Keratinocyte (primary cell): ENCODE measurements around the gene DNASE1L2. TPM values are rescaled to one million over a fixed set of nuclear protein-coding genes. Genes with fewer than 3 reads are reported as not detected.

Source experiments
- DNase-seq: peaks from one replicate; pipeline ENCODE4 v3.0.0-alpha.2; 2011; ENCODE audit warnings: low read depth, missing footprints, low spot score
- FAIRE-seq: peaks from 2 replicates; lab custom pipeline; 2011; peaks lifted over from hg19 to GRCh38; lab: Jason Lieb, UNC
- H2AFZ ChIP-seq: 2 replicates; pipeline ENCODE4 v1.6.0; 2012; ENCODE audit warnings: low read length, control low read depth, inconsistent platforms; ENCODE audit not compliant: control insufficient read depth
- H3K27ac ChIP-seq: 2 replicates; pipeline ENCODE4 v1.5.1; 2011; ENCODE audit warnings: low read length; ENCODE audit not compliant: control insufficient read depth, insufficient read depth
- H3K27me3 ChIP-seq: 3 replicates; pipeline ENCODE4 v1.6.0; 2011; ENCODE audit warnings: low read length; ENCODE audit not compliant: control insufficient read depth, insufficient read depth; ENCODE audit errors: extremely low read depth
- H3K36me3 ChIP-seq, 2 experiments: 2 replicates in 1 of 2; 3 replicates in 1 of 2; pipeline ENCODE4 v1.5.1; 2011; ENCODE audit warnings: low read length in 2 of 2, mild to moderate bottlenecking in 1 of 2; ENCODE audit not compliant: control insufficient read depth in 2 of 2, insufficient read depth in 2 of 2; ENCODE audit errors: extremely low read depth in 1 of 2
- H3K4me1 ChIP-seq: 3 replicates; pipeline ENCODE4 v1.5.1; 2011; ENCODE audit warnings: low read length; ENCODE audit not compliant: control insufficient read depth, insufficient read depth; ENCODE audit errors: extremely low read depth
- H3K4me2 ChIP-seq: 3 replicates; pipeline ENCODE4 v1.6.0; 2011; ENCODE audit warnings: low read depth, low read length; ENCODE audit not compliant: control insufficient read depth, insufficient read depth; ENCODE audit errors: extremely low read depth
- H3K4me3 ChIP-seq, 3 experiments: fragments of 200-600 bp in 1 of 3; sonication (generic) in 1 of 3; 2 replicates in 2 of 3; 3 replicates in 1 of 3; pipeline ENCODE4 v1.5.1; 2011 to 2016; ENCODE audit warnings: low read length in 3 of 3, mild to moderate bottlenecking in 3 of 3, control low read depth in 2 of 3, inconsistent platforms in 1 of 3, low read depth in 1 of 3, mixed read lengths in 1 of 3, mixed run types in 1 of 3, moderate library complexity in 1 of 3; ENCODE audit not compliant: control insufficient read depth in 2 of 3, insufficient read depth in 2 of 3; ENCODE audit errors: extremely low read depth in 1 of 3
- H3K79me2 ChIP-seq: 2 replicates; pipeline ENCODE4 v1.6.0; 2012; ENCODE audit warnings: low read length; ENCODE audit not compliant: control insufficient read depth, insufficient read depth
- H3K9ac ChIP-seq: 3 replicates; pipeline ENCODE4 v1.6.0; 2011; ENCODE audit warnings: low read length; ENCODE audit not compliant: control insufficient read depth, insufficient read depth; ENCODE audit errors: extremely low read depth
- H3K9me1 ChIP-seq: 3 replicates; pipeline ENCODE4 v1.6.0; 2011; ENCODE audit warnings: low read length; ENCODE audit not compliant: control insufficient read depth, insufficient read depth; ENCODE audit errors: extremely low read depth
- H3K9me3 ChIP-seq: 2 replicates; pipeline ENCODE4 v1.5.1; 2012; ENCODE audit warnings: low read depth, low read length; ENCODE audit not compliant: control insufficient read depth
- H4K20me1 ChIP-seq: 3 replicates; pipeline ENCODE4 v1.6.0; 2011; ENCODE audit warnings: low read length; ENCODE audit not compliant: control insufficient read depth, insufficient read depth; ENCODE audit errors: extremely low read depth
- EZH2 ChIP-seq: IDR thresholded peaks from one replicate; pipeline ENCODE4 v1.6.1; 2012; ENCODE audit warnings: inconsistent platforms, mild to moderate bottlenecking, low read length, moderate library complexity
- dilution Hi-C: fragments of 300-500 bp; cut with MboI; formaldehyde crosslinking; loops from one replicate; pipeline ENCODE4 v1.7.0; 2020; ENCODE audit warnings: low sequenced_read_pairs; ENCODE audit not compliant: extremely low pct_ligation_motif_present
- polyA plus RNA-seq, 5 experiments: library from polyadenylated mRNA; depleted of rRNA in 3 of 5; stranded (reverse) in 3 of 5; stranded (forward) in 1 of 5; unstranded in 1 of 5; fragments of >200 nt; gene quantifications; 1 replicate in 1 of 5; 2 replicates in 3 of 5; 3 replicates in 1 of 5; pipeline versions ENCODE4 v1.2.1 to v1.2.3, GENCODE V29; 2011 to 2012; ENCODE audit warnings: missing spikeins in 2 of 5, low read depth in 1 of 5, low replicate concordance in 1 of 5
- TF ChIP-seq, protein P1 (sequence below), 3 experiments: IDR thresholded peaks in 1 of 3; conservative IDR thresholded peaks in 1 of 3; optimal IDR thresholded peaks in 1 of 3; 2 replicates in 2 of 3; 3 replicates in 1 of 3; pipeline versions ENCODE3 to v1.5.1; 2011; ENCODE audit warnings: low read length in 3 of 3, mild to moderate bottlenecking in 3 of 3, moderate library complexity in 2 of 3, control low read depth in 1 of 3, inconsistent platforms in 1 of 3; ENCODE audit not compliant: insufficient read depth in 2 of 3; ENCODE audit errors: extremely low read depth in 1 of 3

DNASE1L2 gene
- polyA plus RNA-seq, 1 donor (not counting 4 experiments of a cell fraction or from before 2014, with no cell fraction given), result 0.31 TPM

DNA sequence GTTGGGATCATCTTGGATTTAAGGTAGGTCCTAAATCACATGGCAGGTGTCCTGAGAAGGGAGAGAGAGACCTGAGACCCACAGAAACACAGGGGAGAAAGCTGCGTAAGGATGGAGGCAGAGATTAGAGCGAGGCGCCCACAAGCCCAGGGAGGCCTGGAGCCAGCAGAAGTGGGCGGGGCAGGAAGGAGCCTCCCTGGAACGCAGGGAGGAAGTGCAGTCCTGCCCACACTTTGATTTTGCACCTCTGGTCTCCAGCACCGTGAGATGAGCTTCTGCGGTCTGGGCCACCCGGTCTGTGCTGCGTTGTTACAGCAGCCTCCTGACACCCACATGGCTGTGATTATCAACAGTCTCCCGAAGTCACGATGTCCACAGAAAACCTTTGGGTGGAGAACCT is 6.4 kb downstream of the DNASE1L2 start:
- no peak overlapping the region for H3K9ac ChIP-seq
- H3K4me1 ChIP-seq, result peaks cover 3% of the 10 kb centered on the region
- peaks cover 20 to 24% of the 10 kb centered on the region in 2 experiments for H3K36me3 ChIP-seq
- peaks cover 10% of the 10 kb centered on the region for H3K27me3 ChIP-seq
- no peak overlapping the region for H3K27ac ChIP-seq
- no peaks in the 10 kb centered on the region for H3K79me2 ChIP-seq
- TF ChIP-seq, protein P1, sequence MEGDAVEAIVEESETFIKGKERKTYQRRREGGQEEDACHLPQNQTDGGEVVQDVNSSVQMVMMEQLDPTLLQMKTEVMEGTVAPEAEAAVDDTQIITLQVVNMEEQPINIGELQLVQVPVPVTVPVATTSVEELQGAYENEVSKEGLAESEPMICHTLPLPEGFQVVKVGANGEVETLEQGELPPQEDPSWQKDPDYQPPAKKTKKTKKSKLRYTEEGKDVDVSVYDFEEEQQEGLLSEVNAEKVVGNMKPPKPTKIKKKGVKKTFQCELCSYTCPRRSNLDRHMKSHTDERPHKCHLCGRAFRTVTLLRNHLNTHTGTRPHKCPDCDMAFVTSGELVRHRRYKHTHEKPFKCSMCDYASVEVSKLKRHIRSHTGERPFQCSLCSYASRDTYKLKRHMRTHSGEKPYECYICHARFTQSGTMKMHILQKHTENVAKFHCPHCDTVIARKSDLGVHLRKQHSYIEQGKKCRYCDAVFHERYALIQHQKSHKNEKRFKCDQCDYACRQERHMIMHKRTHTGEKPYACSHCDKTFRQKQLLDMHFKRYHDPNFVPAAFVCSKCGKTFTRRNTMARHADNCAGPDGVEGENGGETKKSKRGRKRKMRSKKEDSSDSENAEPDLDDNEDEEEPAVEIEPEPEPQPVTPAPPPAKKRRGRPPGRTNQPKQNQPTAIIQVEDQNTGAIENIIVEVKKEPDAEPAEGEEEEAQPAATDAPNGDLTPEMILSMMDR (optimal IDR thresholded peaks at IDR 0.05 in 1 of 3, IDR thresholded peaks at IDR 0.05 in 1 of 3, conservative IDR thresholded peaks at IDR 0.05 in 1 of 3; ENCODE audit: extremely low read depth in 1 of 3, insufficient read depth in 2 of 3, low read length in 3 of 3), result no peak
- FAIRE-seq (no peak), DNase-seq (no peak)
- H3K9me3 ChIP-seq, result no peaks in the 10 kb centered on the region
- no peak overlapping the region for H3K4me2 ChIP-seq
- no peaks in the 10 kb centered on the region for H3K9me1 ChIP-seq
- no peaks in the 10 kb centered on the region for H4K20me1 ChIP-seq
- H2AFZ ChIP-seq, result no peak overlapping the region
- H3K4me3 ChIP-seq, result no peak overlapping the region
- dilution Hi-C loops, result no loop called here

DNA sequence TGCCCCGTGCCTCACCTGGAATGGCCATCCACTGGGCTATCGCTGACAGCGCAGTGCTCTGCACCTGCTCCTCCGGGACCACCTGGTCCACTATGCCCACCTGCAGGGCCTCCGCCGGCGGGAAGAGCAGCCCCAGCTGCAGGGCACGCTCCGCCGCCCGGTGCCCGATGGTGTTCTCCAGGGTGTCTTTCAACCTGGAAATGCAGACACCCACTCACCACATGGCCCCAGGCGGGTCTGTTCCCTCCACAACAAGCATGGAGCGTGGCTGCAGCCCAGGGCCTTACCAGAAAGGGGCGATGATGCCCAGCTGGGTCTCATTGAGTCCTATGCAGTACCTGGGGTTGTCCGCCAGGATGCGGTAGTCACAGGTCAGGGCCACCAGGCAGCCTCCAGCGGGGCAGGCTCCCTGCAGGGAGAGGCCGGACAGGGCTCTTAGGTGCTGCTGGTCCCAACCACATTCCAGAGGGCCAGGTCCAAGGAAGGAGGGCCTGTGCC is 6.8 kb downstream of the DNASE1L2 start:
- no peak overlapping the region for H3K4me3 ChIP-seq
- peaks cover 5% of the 10 kb centered on the region for H3K27me3 ChIP-seq
- H2AFZ ChIP-seq, result no peak overlapping the region
- TF ChIP-seq, protein P1 (optimal IDR thresholded peaks at IDR 0.05 in 1 of 3, IDR thresholded peaks at IDR 0.05 in 1 of 3, conservative IDR thresholded peaks at IDR 0.05 in 1 of 3; ENCODE audit: extremely low read depth in 1 of 3, insufficient read depth in 2 of 3, low read length in 3 of 3), result no peak
- TF ChIP-seq EZH2, result no peak
- no peak overlapping the region for H3K9ac ChIP-seq
- H3K27ac ChIP-seq, result no peak overlapping the region
- H4K20me1 ChIP-seq, result no peaks in the 10 kb centered on the region
- no peaks in the 10 kb centered on the region for H3K9me1 ChIP-seq
- no peaks in the 10 kb centered on the region for H3K9me3 ChIP-seq
- dilution Hi-C loops, result no loop called here
- H3K4me1 ChIP-seq, result peaks cover 3% of the 10 kb centered on the region
- DNase-seq (no peak), FAIRE-seq (no peak)
- peaks cover 20 to 27% of the 10 kb centered on the region in 2 experiments for H3K36me3 ChIP-seq
- no peak overlapping the region for H3K4me2 ChIP-seq
- no peaks in the 10 kb centered on the region for H3K79me2 ChIP-seq
